Neural cell (in vitro differentiated cells): ENCODE measurements around the gene PDK4.

ENCODE experiments used
- EP300 ChIP-seq: fragments of 450-650 bp; conservative IDR thresholded peaks from 2 replicates; pipeline ENCODE4 v1.6.1; 2014; ENCODE audit warnings: antibody characterized with exemption, mild to moderate bottlenecking, moderate library complexity; ENCODE audit not compliant: poor library complexity, severe bottlenecking
- EZH2 ChIP-seq: fragments of 200-600, 300-800 bp; shearing (Covaris generic), sonication (generic); IDR thresholded peaks from 2 replicates; pipeline ENCODE4 v1.6.1; 2014; ENCODE audit warnings: antibody characterized with exemption, low read length, borderline replicate concordance, mild to moderate bottlenecking; ENCODE audit not compliant: insufficient read depth, poor library complexity, severe bottlenecking
- MXI1 ChIP-seq: fragments of 450-650 bp; conservative IDR thresholded peaks from 2 replicates; pipeline ENCODE4 v1.6.1; 2014; ENCODE audit warnings: antibody characterized with exemption, mild to moderate bottlenecking; ENCODE audit not compliant: poor library complexity, severe bottlenecking
- POLR2AphosphoS5 ChIP-seq: IDR thresholded peaks from 2 replicates; pipeline ENCODE4 v1.6.1; 2012
- TF ChIP-seq, protein P1 (sequence below): fragments of 450-650 bp; IDR thresholded peaks from 2 replicates; pipeline ENCODE4 v1.5.1; 2014; ENCODE audit warnings: antibody characterized with exemption, mild to moderate bottlenecking, moderate library complexity; ENCODE audit not compliant: poor library complexity, severe bottlenecking

DNA sequence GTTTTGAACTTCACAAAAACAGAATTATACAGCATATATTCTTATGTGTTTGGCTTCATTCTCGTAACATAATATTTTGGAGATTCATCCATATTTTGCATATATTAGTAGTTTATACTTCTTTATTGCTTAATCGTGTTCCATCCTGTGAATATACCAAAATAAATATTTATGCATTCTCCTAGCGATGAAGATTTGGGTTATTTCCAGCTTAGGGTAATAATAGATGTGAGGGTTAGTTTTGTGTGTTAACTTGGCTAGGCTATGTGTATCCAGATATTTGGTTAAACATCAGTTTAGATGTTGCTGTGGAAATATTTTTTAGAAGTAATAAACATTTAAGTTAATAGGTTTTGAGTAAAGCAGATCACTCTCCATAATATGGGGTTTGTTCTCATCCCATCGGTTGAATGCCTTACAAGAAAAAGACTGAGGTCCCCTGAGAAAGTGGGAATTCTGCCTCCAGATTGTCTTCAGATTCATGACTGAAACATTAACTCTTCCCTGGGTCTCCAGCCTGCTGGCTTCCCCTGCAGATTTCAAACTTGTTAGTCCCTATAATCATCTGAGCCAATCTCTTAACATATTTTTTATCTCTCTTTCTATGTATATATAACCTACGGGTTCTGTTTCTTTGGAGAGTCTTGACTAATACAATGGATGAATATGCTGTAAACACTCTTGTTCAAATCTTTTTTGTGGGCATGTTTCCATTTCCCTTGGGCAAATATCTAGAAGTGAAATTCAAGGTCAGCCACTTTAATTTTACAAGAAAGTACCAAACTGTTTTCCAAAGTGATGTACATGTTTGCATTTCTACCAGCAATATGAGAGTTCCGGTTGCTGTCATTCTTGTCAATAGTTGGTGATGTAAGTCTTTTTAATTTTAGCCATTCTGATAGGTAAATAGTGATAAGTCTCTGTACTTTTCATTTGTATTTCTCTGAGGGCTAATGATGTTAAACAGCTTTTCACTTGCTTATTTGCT, 48.7 kb downstream of the PDK4 start:
- TF ChIP-seq, protein P1, sequence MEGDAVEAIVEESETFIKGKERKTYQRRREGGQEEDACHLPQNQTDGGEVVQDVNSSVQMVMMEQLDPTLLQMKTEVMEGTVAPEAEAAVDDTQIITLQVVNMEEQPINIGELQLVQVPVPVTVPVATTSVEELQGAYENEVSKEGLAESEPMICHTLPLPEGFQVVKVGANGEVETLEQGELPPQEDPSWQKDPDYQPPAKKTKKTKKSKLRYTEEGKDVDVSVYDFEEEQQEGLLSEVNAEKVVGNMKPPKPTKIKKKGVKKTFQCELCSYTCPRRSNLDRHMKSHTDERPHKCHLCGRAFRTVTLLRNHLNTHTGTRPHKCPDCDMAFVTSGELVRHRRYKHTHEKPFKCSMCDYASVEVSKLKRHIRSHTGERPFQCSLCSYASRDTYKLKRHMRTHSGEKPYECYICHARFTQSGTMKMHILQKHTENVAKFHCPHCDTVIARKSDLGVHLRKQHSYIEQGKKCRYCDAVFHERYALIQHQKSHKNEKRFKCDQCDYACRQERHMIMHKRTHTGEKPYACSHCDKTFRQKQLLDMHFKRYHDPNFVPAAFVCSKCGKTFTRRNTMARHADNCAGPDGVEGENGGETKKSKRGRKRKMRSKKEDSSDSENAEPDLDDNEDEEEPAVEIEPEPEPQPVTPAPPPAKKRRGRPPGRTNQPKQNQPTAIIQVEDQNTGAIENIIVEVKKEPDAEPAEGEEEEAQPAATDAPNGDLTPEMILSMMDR = no peak
- TF ChIP-seq EP300 = no peak
- TF ChIP-seq POLR2AphosphoS5 = no peak
- no peak for TF ChIP-seq EZH2
- no peak for TF ChIP-seq MXI1
